NCI-H69 (cell line): ENCODE results near the gene TAS2R1.

Source experiments
- DNase-seq: peaks from one replicate; lab custom pipeline; 2025; lab: John Stamatoyannopoulos, UW

The TAS2R1 gene

GRCh38 chr5:9587135-9587534 is 43.0 kb downstream of the TAS2R1 start:
- no peak for DNase-seq

GRCh38 chr5:9582406-9582805 is 47.7 kb downstream of the TAS2R1 start:
- DNase-seq, result no peak
